K562 (cell line): ENCODE measurements around the gene PSRC1. TPM values are rescaled to one million over a fixed set of nuclear protein-coding genes. Genes with fewer than 3 reads are reported as not detected.

Experiments used
- CHD1 ChIP-seq: fragments of 200-600 bp; sonication (generic); IDR thresholded peaks from one replicate; pipeline ENCODE4 v1.6.1; 2012; ENCODE audit warnings: mild to moderate bottlenecking, moderate library complexity, low read length, inconsistent platforms
- SIX5 ChIP-seq, 2 experiments: IDR thresholded peaks; 2 replicates each; pipeline ENCODE4 v1.6.1; 2011; ENCODE audit warnings: low read length in 2 of 2, borderline replicate concordance in 1 of 2, low read depth in 1 of 2, mild to moderate bottlenecking in 1 of 2, moderate library complexity in 1 of 2; ENCODE audit not compliant: insufficient read depth in 1 of 2
- TAF1 ChIP-seq: IDR thresholded peaks from 2 replicates; pipeline ENCODE4 v1.6.1; 2011; ENCODE audit warnings: mild to moderate bottlenecking, low read length, moderate library complexity; ENCODE audit not compliant: insufficient read depth, control insufficient read depth, severe bottlenecking; ENCODE audit errors: extremely low read depth
- polyA plus RNA-seq, 8 experiments: library from polyadenylated mRNA; depleted of rRNA in 4 of 8; stranded (reverse) in 5 of 8; unstranded in 3 of 8; fragments of >200 nt; fragmentation: Nextera tagmentation in 2 of 8; fragmentation: Illumina TruSeq in 1 of 8; extraction: Ambion mirVana in 2 of 8; extraction: Trizol in 1 of 8; gene quantifications; 2 replicates each; pipeline versions ENCODE4 v1.2.1 to v1.2.3, GENCODE V29; 2011 to 2014; ENCODE audit warnings: inconsistent platforms in 1 of 8, missing spikeins in 1 of 8
- total RNA-seq, 7 experiments: library from RNA; depleted of rRNA in 6 of 7; stranded (reverse); fragments of >200 nt in 6 of 7; fragmentation: Illumina TruSeq in 2 of 7; extraction: Trizol in 2 of 7; gene quantifications; 2 replicates each; pipeline versions ENCODE4 v1.2.1 to v1.2.3, GENCODE V29; 2011 to 2021; ENCODE audit warnings: low replicate concordance in 1 of 7
- TF ChIP-seq, protein P1 (sequence below), 2 experiments: fragments of 450-650 bp; formaldehyde crosslinking in 1 of 2; IDR thresholded peaks; 2 replicates each; pipeline versions ENCODE4 v1.4.0 to v1.6.1; 2014 to 2020; ENCODE audit warnings: mild to moderate bottlenecking in 2 of 2, borderline replicate concordance in 1 of 2, low read depth in 1 of 2
- TF ChIP-seq, protein P2 (sequence below): fragments of 250-450 bp; sonication (Bioruptor Pico); IDR thresholded peaks from 2 replicates; pipeline ENCODE4 v1.8.0; 2022; ENCODE audit warnings: moderate library complexity, mild to moderate bottlenecking, inconsistent platforms
- TF ChIP-seq, protein P3 (sequence below), 2 experiments: fragments of 450-650 bp in 1 of 2; IDR thresholded peaks; 2 replicates each; pipeline ENCODE4 v1.6.1; 2011 to 2017; ENCODE audit warnings: low read depth in 2 of 2, antibody characterized with exemption in 1 of 2, borderline replicate concordance in 1 of 2, low read length in 1 of 2, mild to moderate bottlenecking in 1 of 2, mixed read lengths in 1 of 2; ENCODE audit not compliant: control insufficient read depth in 1 of 2
- TF ChIP-seq, protein P4 (sequence below): fragments of 450-650 bp; formaldehyde crosslinking; IDR thresholded peaks from 2 replicates; pipeline ENCODE4 v1.4.0; 2020; ENCODE audit warnings: mild to moderate bottlenecking, moderate library complexity

PSRC1 gene
- total and polyA plus RNA-seq, 9 of the 15 experiments (the other 6 are each of a cell fraction or from before 2014, with no cell fraction given) = 6.5 to 65.2 (median 39.3) TPM

DNA sequence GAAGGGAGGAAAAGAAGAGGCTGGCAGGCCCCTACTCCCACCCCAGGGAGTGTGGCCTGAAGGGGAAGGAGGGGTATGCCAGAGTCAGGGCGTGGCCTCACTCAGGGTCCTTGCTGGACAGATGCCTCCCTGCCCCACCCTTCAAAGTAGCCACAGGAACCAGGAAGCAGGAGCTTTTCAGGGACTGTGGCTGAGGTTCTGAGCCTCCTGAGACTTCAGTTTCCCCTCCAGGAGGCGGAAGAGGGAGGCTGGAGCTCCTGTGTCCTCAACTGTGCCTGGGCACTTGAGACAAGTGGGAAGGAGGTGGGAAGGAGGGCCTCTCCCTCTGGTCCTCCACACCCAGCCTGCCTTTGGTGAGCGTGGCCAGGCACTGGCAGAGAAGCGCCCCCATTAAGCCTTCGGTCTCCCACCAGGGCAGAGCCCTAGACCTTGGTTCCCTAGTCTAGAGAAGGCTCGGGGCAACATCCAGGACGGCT lies 28.3 kb downstream of the PSRC1 start (continued):
- TF ChIP-seq TAF1 = peak; percentile 15
- TF ChIP-seq, protein P1, sequence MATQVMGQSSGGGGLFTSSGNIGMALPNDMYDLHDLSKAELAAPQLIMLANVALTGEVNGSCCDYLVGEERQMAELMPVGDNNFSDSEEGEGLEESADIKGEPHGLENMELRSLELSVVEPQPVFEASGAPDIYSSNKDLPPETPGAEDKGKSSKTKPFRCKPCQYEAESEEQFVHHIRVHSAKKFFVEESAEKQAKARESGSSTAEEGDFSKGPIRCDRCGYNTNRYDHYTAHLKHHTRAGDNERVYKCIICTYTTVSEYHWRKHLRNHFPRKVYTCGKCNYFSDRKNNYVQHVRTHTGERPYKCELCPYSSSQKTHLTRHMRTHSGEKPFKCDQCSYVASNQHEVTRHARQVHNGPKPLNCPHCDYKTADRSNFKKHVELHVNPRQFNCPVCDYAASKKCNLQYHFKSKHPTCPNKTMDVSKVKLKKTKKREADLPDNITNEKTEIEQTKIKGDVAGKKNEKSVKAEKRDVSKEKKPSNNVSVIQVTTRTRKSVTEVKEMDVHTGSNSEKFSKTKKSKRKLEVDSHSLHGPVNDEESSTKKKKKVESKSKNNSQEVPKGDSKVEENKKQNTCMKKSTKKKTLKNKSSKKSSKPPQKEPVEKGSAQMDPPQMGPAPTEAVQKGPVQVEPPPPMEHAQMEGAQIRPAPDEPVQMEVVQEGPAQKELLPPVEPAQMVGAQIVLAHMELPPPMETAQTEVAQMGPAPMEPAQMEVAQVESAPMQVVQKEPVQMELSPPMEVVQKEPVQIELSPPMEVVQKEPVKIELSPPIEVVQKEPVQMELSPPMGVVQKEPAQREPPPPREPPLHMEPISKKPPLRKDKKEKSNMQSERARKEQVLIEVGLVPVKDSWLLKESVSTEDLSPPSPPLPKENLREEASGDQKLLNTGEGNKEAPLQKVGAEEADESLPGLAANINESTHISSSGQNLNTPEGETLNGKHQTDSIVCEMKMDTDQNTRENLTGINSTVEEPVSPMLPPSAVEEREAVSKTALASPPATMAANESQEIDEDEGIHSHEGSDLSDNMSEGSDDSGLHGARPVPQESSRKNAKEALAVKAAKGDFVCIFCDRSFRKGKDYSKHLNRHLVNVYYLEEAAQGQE (IDR thresholded peaks at IDR 0.05; ENCODE audit: borderline replicate concordance) = peak; percentile 58
- TF ChIP-seq, protein P1 (CRISPR knock-in tag; IDR thresholded peaks at IDR 0.05; ENCODE audit: low read depth) = peak; percentile 59; the same call in 1 of the 2 replicates
- TF ChIP-seq, protein P2, sequence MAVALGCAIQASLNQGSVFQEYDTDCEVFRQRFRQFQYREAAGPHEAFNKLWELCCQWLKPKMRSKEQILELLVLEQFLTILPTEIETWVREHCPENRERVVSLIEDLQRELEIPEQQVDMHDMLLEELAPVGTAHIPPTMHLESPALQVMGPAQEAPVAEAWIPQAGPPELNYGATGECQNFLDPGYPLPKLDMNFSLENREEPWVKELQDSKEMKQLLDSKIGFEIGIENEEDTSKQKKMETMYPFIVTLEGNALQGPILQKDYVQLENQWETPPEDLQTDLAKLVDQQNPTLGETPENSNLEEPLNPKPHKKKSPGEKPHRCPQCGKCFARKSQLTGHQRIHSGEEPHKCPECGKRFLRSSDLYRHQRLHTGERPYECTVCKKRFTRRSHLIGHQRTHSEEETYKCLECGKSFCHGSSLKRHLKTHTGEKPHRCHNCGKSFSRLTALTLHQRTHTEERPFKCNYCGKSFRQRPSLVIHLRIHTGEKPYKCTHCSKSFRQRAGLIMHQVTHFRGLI (CRISPR knock-in tag) = no peak
- TF ChIP-seq, protein P3, sequence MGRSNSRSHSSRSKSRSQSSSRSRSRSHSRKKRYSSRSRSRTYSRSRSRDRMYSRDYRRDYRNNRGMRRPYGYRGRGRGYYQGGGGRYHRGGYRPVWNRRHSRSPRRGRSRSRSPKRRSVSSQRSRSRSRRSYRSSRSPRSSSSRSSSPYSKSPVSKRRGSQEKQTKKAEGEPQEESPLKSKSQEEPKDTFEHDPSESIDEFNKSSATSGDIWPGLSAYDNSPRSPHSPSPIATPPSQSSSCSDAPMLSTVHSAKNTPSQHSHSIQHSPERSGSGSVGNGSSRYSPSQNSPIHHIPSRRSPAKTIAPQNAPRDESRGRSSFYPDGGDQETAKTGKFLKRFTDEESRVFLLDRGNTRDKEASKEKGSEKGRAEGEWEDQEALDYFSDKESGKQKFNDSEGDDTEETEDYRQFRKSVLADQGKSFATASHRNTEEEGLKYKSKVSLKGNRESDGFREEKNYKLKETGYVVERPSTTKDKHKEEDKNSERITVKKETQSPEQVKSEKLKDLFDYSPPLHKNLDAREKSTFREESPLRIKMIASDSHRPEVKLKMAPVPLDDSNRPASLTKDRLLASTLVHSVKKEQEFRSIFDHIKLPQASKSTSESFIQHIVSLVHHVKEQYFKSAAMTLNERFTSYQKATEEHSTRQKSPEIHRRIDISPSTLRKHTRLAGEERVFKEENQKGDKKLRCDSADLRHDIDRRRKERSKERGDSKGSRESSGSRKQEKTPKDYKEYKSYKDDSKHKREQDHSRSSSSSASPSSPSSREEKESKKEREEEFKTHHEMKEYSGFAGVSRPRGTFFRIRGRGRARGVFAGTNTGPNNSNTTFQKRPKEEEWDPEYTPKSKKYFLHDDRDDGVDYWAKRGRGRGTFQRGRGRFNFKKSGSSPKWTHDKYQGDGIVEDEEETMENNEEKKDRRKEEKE (IDR thresholded peaks at IDR 0.05; ENCODE audit: borderline replicate concordance in 1 of 2, control insufficient read depth in 1 of 2, low read depth in 2 of 2, low read length in 1 of 2) = no peak
- no peak for TF ChIP-seq SIX5 (IDR thresholded peaks at IDR 0.05; ENCODE audit: borderline replicate concordance in 1 of 2, insufficient read depth in 1 of 2, low read depth in 1 of 2, low read length in 2 of 2)
- TF ChIP-seq, protein P4, sequence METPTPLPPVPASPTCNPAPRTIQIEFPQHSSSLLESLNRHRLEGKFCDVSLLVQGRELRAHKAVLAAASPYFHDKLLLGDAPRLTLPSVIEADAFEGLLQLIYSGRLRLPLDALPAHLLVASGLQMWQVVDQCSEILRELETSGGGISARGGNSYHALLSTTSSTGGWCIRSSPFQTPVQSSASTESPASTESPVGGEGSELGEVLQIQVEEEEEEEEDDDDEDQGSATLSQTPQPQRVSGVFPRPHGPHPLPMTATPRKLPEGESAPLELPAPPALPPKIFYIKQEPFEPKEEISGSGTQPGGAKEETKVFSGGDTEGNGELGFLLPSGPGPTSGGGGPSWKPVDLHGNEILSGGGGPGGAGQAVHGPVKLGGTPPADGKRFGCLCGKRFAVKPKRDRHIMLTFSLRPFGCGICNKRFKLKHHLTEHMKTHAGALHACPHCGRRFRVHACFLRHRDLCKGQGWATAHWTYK (CRISPR knock-in tag) = peak; percentile 33; the same call in 1 of the 2 replicates
- TF ChIP-seq CHD1 = no peak
